Inflammatory macrophage (primary cell): Measurements from ENCODE around the gene HAPLN2.
"Not testable (repeated sequence)": the region's sequence is repeated elsewhere in the genome, so short reads cannot be mapped to it uniquely, and the experiment has no call there.

Source experiments
- DNase-seq, 2 donors: peaks; one replicate each; pipeline ENCODE4 v3.0.0-alpha.2; 2020 to 2022

The HAPLN2 gene

GRCh38 chr1:156623946-156624813, 5.0 kb downstream of the HAPLN2 start:
- peak in 1 of 2 donors; percentile 58 for DNase-seq

DNA sequence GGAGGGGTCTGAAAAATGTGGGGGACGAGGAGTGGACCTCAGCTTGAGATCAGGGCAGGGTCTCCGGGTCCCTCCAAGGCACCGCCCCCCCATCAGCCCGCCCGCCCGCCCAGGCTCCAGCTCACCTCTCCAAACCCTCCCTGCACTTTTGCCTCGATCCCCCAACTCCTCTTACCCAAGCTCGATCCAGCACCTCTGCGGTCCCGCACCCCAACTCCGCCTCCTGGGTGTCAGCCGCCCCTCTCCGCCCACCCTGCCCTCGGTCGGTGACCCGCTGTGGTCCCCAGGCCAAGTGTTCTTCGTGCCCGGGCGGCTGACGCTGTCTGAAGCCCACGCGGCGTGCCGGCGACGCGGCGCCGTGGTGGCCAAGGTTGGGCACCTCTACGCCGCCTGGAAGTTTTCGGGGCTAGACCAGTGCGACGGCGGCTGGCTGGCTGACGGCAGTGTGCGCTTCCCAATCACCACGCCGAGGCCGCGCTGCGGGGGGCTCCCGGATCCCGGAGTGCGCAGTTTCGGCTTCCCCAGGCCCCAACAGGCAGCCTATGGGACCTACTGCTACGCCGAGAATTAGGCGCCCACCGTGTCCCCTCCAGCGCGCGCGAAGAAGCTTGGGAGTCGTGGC, 5.7 kb downstream of the HAPLN2 start:
- DNase-seq: no peak

DNA sequence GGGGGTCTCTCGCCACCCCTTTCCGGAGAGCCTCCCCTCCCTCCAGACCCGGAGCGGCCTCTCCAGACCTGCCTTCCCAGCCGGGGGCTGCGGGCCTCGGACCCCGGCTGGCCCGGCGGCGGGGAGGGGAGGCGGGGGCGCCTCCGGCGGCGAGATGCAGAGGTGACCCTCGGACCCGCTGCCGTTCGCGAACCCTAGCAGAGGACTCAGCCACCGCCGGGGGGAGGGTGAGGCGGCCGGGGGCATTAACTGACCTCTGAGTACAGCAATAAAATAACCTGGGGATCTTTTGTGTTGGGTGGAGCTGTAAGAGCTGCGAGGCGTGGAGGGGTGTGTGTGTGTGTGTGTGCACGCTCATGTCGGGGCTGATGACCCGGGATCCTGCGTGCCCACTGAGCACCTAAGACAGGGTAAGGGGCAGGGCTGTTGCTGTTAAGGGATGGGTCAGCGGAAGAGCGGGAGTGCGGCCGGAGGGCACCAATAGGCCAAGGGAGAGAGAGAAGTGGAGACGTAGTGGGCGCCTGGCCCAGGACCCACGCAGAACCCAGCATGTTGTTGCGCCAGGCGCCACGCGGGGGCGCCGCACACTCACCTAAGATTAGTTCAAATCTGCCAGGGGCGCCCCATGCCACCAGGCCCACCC, 6.3 kb downstream of the HAPLN2 start:
- peak; percentile 36 to 64 for DNase-seq

GRCh38 chr1:156626079-156626438, 6.8 kb downstream of the HAPLN2 start:
- DNase-seq: no peak

DNA sequence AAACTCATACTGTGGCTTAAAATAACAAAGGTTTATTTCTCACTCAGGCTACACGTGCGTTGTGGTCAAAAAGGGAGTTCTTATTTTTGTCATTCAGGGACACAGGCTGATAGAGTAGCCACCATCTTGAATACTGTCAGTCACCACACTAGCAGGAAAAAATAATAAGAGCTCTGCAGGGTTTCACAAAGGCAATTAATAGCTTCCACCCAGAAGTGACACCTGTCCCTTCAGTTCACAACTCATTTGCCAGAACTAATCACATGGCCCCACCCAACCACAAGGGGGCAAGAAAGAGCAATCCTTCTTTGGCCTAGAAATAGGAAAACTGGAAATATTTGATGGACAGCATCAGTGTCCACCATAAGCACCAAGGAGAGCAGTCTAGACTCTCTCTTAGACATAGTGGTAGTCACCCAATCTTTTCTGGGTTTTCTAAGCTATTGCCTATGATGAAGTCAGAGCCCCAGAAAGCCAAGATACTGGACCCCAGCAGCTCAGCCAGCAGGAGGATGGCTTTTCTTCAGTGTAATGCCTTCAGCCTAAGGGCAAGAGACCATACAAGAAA, 8.2 kb downstream of the HAPLN2 start:
- peak; percentile 54 to 67 for DNase-seq

GRCh38 chr1:156629823-156630449, 10.7 kb downstream of the HAPLN2 start:
- no peak for DNase-seq

DNA sequence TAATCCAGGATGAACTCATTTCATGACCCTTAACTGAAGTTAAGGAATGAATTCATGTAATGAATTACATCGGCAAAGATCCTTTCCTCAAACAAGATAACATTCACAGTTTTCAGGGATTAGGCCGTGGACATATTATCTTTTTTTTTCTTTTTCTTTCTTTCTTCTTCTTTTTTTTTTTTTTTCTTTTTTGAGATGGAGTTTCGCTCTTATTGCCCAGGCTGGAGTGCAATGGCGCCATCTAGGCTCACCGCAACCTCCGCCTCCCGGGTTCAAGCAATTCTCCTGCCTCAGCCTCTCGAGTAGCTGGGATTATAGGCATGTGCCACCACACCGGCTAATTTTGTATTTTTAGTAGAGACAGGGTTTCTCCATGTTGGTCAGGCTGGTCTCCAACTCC, 11.9 kb downstream of the HAPLN2 start:
- DNase-seq: not testable (repeated sequence)

- DNase-seq: no peak
Measured at GRCh38 chr1:156632355-156632754, 13.1 kb downstream of the HAPLN2 start.

- no peak for DNase-seq
Measured at GRCh38 chr1:156638189-156638985, 19.2 kb downstream of the HAPLN2 start.

DNA sequence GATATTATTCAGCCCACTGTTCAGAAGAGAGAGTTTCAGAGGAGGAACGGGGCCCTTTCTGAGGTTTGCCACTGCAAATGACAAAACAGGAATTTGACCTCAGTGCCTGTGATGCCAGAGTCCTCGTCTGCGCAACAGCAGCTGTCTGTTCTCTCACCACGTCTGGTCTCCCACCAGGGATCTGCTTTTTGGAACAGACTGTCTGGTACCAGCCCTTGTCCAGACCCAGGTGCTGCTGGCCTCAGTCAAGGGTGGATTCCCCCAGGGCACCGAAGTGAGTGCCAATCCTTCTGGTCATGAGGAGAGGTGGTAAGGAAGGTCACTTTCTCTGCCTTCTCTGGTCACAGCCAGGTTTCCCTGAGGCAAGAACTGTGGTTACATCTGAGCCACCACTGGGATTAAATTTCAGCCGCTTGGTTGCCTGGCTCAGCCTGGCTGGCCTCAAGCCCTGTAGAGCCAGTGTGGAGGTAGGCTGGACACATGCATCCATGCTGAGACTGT, 20.4 kb downstream of the HAPLN2 start:
- no peak for DNase-seq

DNA sequence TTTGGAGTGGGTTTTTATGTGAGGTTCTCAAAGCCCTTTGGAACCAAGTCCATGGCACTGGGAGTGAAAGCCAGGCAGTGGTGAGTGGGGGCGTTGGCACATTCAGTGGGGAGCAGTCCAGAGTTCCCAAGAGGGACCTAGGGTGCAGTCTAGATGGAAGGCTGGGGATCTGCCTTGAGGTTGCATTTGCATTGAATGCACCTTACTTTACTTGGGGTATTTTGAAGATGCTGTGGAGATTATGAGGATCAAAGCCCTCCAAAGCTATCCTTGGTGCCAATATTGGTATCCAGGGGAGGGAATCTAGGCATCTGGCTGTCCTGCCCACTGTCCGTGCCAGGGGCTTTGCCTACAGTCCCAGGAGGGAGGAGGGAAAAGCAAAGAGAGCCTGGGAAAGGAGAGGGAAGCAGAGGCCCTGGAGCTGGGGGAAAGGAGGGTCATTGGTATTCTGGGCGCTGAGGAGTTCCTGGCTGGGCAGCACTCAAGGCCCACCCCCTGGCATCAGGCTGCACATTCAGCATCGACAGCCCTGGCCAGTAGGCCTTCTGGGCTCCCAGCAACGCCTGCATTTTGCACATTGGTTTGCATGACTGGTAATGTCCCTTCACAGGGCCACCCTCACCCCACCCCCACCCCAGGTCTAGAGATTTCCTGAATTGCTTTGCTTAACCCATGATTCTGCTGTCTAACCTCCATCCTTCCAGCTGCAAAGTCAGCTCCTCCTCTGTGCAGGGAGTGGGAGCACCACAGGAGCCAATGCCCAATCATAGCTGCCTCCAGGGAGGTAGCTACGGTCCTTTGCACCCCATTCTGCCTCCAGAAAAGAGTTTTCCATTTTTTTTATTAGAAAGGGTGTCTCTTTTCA, 21.9 kb downstream of the HAPLN2 start:
- no peak for DNase-seq

GRCh38 chr1:156641761-156642264, 22.6 kb downstream of the HAPLN2 start, which contains the start of gene BCAN:
Gene BCAN, plus strand, starts transcription at chr1:156642117. Its CDS starts 3,938 bp downstream, at chr1:156646055.
- DNase-seq: no peak

- no peak for DNase-seq
Measured at GRCh38 chr1:156642265-156643048, 23.2 kb downstream of the HAPLN2 start.

DNA sequence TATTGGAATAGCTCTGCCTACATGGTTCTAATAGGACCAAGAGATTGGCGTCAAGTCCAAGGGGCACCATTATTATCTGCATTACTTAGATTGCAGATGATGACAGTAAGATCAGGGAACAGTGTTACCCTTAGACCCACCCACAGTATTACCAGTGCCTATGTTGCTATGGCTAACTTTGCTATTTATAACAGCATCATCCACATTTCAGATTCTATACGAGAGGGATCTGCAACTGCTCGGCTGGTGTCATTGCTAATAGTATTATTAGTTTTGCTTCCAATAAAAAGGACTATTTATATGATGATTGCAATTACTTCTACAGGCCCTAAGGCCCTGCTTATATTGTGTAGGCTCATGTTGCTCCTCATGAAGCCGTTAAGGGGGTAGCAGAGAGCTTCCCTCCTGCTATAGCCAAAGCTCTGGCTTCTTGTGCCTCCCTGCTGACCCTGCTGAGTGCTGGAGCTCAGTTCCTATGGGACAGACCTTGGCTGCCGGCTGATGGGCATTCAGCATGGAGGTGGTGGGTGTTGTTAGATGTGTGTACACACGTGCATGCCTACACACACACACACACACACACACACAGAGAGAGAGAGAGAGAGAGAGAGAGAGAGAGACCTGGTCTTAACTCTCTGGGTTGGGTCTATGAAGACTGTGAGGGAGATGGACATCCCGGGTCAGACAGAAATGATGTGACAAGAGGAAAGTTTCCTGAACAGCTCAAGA, 24.0 kb downstream of the HAPLN2 start:
- no peak for DNase-seq

- DNase-seq: peak; percentile 42 to 45
Measured at GRCh38 chr1:156643778-156644092, 24.5 kb downstream of the HAPLN2 start.

- DNase-seq: no peak
Measured at GRCh38 chr1:156644146-156644545, 24.9 kb downstream of the HAPLN2 start.

DNA sequence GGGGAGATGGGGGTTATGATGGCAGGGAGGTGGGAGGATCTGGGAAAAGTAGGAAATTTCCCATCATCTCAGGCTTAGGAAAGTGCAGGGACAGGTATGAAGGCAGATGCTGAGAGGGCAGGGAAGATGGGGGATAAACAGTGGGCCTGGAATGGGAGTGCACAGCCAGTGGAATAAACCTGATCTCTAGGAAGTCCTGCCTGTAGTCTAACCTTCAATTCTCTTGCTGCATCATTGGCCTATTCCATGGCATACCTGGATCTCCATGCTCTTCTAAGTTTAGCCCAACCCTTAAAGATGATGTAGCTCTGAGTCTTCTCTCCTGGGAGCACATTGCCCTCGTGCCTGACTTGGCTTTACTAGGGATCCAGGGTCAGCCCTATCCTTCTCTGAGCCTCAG, 25.4 kb downstream of the HAPLN2 start:
- DNase-seq: no peak

DNA sequence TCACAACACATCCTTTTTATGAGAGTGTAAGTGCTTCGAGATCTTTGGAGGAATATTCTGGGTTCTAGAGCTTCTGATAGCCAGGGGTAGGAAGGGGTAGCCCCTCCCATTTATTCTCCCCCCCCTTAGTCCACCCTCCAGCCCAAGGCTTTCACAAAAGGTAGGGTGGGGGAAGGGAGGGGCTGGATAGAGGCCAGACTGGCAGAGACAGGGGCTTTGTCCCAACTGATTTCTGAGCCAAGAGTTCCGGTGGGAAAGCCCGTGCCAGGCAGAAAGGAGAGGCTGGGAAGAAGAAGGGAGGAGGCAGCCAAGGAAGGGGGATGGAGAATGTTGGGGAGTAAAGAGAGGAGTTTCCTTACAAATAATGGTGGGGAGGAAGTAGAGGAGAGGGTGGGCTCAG, 25.8 kb downstream of the HAPLN2 start:
- DNase-seq: no peak

DNA sequence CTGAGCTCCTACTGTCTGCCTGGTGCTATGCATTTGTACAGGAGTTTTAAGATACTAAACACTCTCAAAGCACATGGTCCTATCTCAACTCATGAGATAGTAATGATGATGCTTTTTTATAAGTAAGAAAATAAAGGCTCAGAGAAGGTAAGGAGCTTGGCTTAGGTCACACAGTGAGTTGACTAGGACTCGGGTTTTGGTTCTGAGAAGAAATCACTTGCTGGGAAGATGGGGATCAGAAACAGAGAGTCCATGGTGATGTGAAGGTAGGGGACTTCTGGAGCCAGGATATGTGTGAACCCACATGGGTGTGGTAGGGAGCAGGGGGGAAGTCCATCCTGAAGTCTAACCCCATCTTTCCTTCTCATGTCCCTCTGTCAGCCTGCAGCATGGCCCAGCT, 26.5 kb downstream of the HAPLN2 start:
- DNase-seq: no peak
